AG08395 (cell line): ENCODE measurements around the gene SYTL5.

Source experiments
- DNase-seq: peaks from one replicate; pipeline ENCODE4 v3.0.0; 2012; ENCODE audit warnings: mixed read lengths, low spot score

The SYTL5 gene

GRCh38 chrX:38089173-38089982, 83.0 kb downstream of the SYTL5 start:
- DNase-seq = no peak

DNA sequence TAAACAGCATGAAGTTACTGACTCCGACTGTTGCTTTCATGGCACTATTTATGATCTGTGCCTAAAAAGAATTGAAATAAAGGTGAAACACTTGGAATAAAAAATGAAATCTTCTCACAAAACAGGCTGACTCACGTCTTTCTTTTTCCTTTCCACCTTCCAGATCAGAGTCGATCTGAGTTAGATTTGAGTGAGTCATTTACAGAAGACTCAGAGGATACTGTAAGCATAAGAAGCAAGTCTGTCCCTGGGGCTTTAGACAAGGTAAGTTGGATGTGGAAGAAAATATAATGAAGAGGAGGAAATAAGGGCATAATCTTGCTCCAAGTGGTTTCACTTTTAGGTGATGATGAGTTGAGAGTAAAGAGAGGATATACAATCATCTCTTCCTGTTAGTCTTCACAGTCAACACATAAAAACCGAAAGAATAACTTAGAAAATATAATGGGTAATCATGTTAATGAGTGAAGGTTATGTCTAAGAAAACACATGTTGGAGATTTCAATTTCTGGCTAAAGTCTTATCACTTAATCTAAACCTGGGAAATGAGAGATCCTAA, 89.7 kb downstream of the SYTL5 start:
- no peak for DNase-seq

- no peak for DNase-seq
Measured at GRCh38 chrX:38099688-38100087, 93.3 kb downstream of the SYTL5 start.

- no peak for DNase-seq
Measured at GRCh38 chrX:38102240-38102639, 95.9 kb downstream of the SYTL5 start.

- no peak for DNase-seq
Measured at GRCh38 chrX:38102875-38103274, 96.5 kb downstream of the SYTL5 start.

DNA sequence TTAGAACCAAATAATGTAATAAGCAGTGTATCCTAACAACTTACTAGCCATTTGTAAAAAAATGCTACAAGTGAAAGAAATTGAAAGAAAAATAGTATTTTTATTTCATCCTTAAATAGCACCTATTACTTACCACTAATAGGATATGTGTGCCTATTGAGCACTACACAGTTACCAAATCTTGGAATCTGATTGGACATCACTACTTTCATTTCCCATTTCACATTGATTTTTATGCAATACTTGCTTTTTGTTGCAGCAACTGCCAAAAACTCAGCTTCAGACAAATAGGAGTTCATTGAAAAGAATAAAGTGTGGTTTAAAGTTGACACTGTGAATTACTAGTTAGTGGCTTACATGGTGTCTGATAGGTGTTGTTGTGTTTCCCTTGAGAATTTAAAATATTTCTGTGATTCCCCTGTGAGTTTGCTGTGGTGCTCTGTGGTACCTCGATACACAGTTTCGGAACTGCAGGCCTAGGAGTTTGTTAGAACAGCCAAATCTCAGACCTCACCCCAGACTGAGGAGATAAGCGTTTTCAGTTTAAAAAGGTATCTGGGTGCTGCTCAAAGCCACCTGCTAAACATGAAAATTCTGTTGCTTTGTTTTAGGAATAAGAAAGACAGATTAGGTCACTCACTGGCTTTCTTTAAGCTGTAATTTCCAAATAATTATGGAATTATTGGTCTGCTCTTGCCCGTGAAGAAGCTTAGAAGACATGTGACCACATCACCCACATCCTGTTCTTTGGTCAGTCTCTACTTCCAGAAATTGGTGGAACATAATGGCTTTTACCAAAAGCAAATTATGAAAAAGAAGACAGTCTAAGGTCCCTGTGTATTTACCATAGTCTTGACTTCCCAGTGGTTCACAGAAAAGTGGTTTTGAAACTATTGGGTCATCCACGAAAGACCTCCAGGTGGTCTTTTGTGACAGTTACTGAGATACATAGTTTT, 97.8 kb downstream of the SYTL5 start:
- no peak for DNase-seq

DNA sequence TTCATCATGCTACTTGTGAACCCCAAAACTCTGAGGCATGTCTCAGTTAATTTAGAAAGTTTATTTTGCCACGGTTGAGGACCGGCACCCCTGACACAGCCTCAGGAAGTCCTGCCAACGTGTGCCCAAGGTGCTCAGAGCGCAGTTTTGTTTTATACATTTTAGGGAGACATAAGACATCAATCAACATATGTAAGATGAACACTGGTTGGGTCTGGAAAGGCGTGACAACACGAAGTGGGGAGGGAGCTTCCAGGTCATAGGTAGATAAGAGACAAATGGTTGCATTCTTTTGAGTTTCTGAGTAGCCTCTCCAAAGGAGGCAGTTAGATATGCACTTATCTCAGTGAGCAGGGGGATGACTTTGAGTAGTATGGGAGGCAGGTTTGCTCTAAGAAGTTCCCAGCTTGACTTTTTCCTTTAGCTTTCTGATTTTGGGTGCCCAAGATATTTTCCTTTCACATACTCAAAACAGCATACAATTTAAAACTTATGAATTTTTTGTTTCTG, 98.9 kb downstream of the SYTL5 start:
- no peak for DNase-seq

DNA sequence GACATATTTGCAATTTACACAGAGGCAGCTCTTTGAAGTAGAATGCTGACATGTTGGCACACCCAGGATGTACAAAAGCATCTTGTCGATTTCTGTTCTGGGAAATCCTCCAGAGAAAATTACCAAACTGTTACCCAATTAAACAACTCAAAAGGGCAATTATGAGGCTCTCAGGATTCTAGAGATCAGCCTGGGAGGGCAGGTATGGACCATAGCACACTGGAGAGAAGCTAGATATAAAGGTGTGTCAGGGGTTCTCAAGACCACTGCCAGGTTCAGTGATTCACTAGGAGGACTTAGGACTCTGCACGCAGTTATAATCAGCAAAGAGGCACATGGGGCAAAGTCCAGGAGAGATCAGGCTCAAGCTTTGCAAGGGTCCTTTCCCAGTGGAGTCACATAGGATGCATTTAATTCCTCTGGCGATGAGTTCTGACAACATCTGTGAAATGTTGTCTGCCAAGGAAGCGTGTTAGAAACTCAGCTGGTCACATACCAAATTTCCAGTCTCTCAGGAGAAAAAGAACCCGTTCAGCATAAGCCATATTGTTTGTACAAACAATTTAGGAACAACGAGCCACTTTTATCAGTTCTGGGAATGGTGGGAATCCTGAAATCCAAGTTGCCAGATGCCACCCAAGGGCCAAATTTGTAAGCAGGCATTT, 100.8 kb downstream of the SYTL5 start:
- no peak for DNase-seq

GRCh38 chrX:38108364-38108763, 102.0 kb downstream of the SYTL5 start:
- no peak for DNase-seq

GRCh38 chrX:38109042-38109898, 102.9 kb downstream of the SYTL5 start:
- DNase-seq = no peak

DNA sequence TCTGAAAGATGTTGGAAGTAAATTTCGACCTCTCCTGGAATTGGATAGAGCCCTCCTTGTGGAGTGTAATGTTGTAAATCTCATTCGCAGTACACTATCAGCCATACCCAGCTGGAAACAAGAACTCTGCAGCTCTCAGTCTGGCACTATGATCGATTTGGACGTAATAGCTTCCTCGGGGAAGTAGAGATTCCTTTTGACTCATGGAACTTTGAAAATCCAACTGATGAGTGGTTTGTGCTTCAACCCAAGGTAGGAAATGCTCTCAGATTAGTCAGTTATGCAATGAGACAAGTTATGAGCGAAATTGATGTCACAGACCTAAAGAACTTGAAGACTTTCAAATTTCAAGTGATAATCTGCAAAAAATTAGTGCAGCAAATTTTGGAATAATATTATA, 103.9 kb downstream of the SYTL5 start:
- no peak for DNase-seq

GRCh38 chrX:38111196-38111595, 104.8 kb downstream of the SYTL5 start:
- no peak for DNase-seq

GRCh38 chrX:38112566-38112965, 106.2 kb downstream of the SYTL5 start:
- no peak for DNase-seq

- no peak for DNase-seq
Measured at GRCh38 chrX:38116706-38117105, 110.4 kb downstream of the SYTL5 start.

- DNase-seq = no peak
Measured at GRCh38 chrX:38117485-38117884, 111.1 kb downstream of the SYTL5 start.

GRCh38 chrX:38124000-38124399, 117.6 kb downstream of the SYTL5 start:
- no peak for DNase-seq

- DNase-seq = no peak
Measured at GRCh38 chrX:38126179-38126578, 119.8 kb downstream of the SYTL5 start.

DNA sequence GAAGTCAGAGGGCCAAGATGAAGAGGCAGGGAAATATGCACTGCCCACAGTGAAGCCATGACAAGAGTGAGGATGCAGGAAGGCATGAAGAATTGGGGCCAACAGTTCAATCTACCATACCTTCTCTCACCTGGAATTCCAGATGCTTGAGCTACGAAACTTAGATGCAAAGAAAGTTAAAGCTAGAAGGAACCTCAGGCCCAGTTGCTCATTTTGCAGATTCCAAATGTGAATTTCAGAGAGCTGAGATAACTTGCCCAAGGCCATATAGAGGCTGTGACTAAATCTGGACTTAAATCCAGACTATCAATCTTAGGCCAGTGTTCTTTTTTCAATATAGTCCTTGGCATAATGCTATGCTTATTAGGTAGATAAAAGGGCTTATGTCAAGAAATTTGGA, 121.6 kb downstream of the SYTL5 start:
- no peak for DNase-seq

GRCh38 chrX:38129366-38129765, 123.0 kb downstream of the SYTL5 start:
- no peak for DNase-seq

GRCh38 chrX:38138157-38138891, 132.0 kb downstream of the SYTL5 start:
- DNase-seq = no peak
